ENCODE measurements around the gene SOAT1. TPM values are rescaled to one million over a fixed set of nuclear protein-coding genes. Genes with fewer than 3 reads are reported as not detected.

Gene SOAT1
- total RNA-seq, 2 donors from 2014 or later, result 19.1 to 25.4 TPM

- DNase-seq (no peak), ATAC-seq (no peak)
- H3K27me3 ChIP-seq, result no peaks in the 10 kb centered on the region
- H3K36me3 ChIP-seq (replicated peaks in 1 of 2; ENCODE audit: insufficient read depth in 1 of 2, low read depth in 2 of 2), result no peaks in the 10 kb centered on the region
- TF ChIP-seq CTCF (IDR thresholded peaks at IDR 0.05) (no peak), POLR2A (IDR thresholded peaks at IDR 0.05) (no peak)
- no peaks in the 10 kb centered on the region for H3K9me3 ChIP-seq
- 39 to 41% methylated on average over 4 of the region's 4 CpGs for WGBS, 2 donors
- peaks cover 6% of the 10 kb centered on the region for H3K4me1 ChIP-seq
- intact Hi-C loops (cut with DNase I), result no loop called here
- no peak overlapping the region for H3K27ac ChIP-seq
- no peak overlapping the region for H3K4me3 ChIP-seq
Observed at GRCh38 chr1:179372160-179372559, 78.6 kb downstream of the SOAT1 start.

GRCh38 chr1:179376223-179376622 lies 82.6 kb downstream of the SOAT1 start:
- H3K27ac ChIP-seq, result no peak overlapping the region
- H3K4me3 ChIP-seq, result no peak overlapping the region
- TF ChIP-seq POLR2A (IDR thresholded peaks at IDR 0.05), result no peak
- TF ChIP-seq CTCF (IDR thresholded peaks at IDR 0.05), result no peak
- 82 to 84% methylated on average over 6 of the region's 6 CpGs for WGBS, 2 donors
- no peaks in the 10 kb centered on the region for H3K27me3 ChIP-seq
- no peaks in the 10 kb centered on the region for H3K9me3 ChIP-seq
- intact Hi-C loops (cut with DNase I), result no loop called here
- DNase-seq, result no peak
- no peak for ATAC-seq
- H3K4me1 ChIP-seq, result peaks cover 6% of the 10 kb centered on the region
- H3K36me3 ChIP-seq (replicated peaks in 1 of 2; ENCODE audit: insufficient read depth in 1 of 2, low read depth in 2 of 2), result no peaks in the 10 kb centered on the region

- Histone ChIP-seq H3K9me3 (no peaks in the 10 kb centered on the region), H3K27ac (no peak overlapping the region), H3K27me3 (no peaks in the 10 kb centered on the region), H3K4me3 (no peak overlapping the region), H3K4me1 (no peaks in the 10 kb centered on the region), H3K36me3 (replicated peaks in 1 of 2; ENCODE audit: insufficient read depth in 1 of 2, low read depth in 2 of 2) (no peaks in the 10 kb centered on the region)
- TF ChIP-seq POLR2A (IDR thresholded peaks at IDR 0.05), result no peak
- intact Hi-C loops (cut with DNase I), result no loop called here
- no peak for ATAC-seq
- no peak for DNase-seq
Observed at GRCh38 chr1:179380299-179380698, 86.7 kb downstream of the SOAT1 start.

- ATAC-seq (no peak), DNase-seq (no peak)
- Histone ChIP-seq H3K27ac (no peak overlapping the region), H3K27me3 (no peaks in the 10 kb centered on the region), H3K4me3 (no peak overlapping the region), H3K4me1 (no peaks in the 10 kb centered on the region), H3K9me3 (no peaks in the 10 kb centered on the region), H3K36me3 (replicated peaks in 1 of 2; ENCODE audit: insufficient read depth in 1 of 2, low read depth in 2 of 2) (no peaks in the 10 kb centered on the region)
- 40 to 62% methylated on average over 1 of the region's 1 CpG for WGBS, 2 donors
- TF ChIP-seq CTCF (IDR thresholded peaks at IDR 0.05) (no peak), POLR2A (IDR thresholded peaks at IDR 0.05) (no peak)
- intact Hi-C loops (cut with DNase I), result no loop called here
Observed at GRCh38 chr1:179384027-179384426, 90.4 kb downstream of the SOAT1 start.

- 95 to 100% methylated on average over 1 of the region's 1 CpG for WGBS, 2 donors
Observed at GRCh38 chr1:179385510-179385909, 91.9 kb downstream of the SOAT1 start.

More at GRCh38 chr1:179385510-179385909, 91.9 kb downstream of the SOAT1 start:
- Histone ChIP-seq H3K27ac (no peak overlapping the region), H3K27me3 (no peaks in the 10 kb centered on the region), H3K36me3 (replicated peaks in 1 of 2; ENCODE audit: insufficient read depth in 1 of 2, low read depth in 2 of 2) (no peaks in the 10 kb centered on the region), H3K9me3 (no peaks in the 10 kb centered on the region), H3K4me3 (no peak overlapping the region), H3K4me1 (no peaks in the 10 kb centered on the region)
- no peak for ATAC-seq
- intact Hi-C loops (cut with DNase I), result no loop called here
- DNase-seq, result no peak
- TF ChIP-seq POLR2A (IDR thresholded peaks at IDR 0.05), result no peak
- no peak for TF ChIP-seq CTCF (IDR thresholded peaks at IDR 0.05)

All from body of pancreas (tissue), 4 donors.